Osteocyte (in vitro differentiated cells): ENCODE measurements around the gene JUNB. TPM values are rescaled to one million over a fixed set of nuclear protein-coding genes. Genes with fewer than 3 reads are reported as not detected.

Experiments
- DNase-seq: peaks from one replicate; pipeline ENCODE4 v3.0.0; 2021; ENCODE audit warnings: mixed read lengths; ENCODE audit not compliant: unreplicated experiment; ENCODE audit errors: extremely low spot score
- H3K27ac Mint-ChIP-seq: one replicate; pipeline ENCODE4 v1.8.0; 2021; ENCODE audit warnings: mild to moderate bottlenecking, mixed read lengths; ENCODE audit not compliant: unreplicated experiment
- H3K27me3 Mint-ChIP-seq: one replicate; pipeline ENCODE4 v1.8.0; 2021; ENCODE audit warnings: mixed read lengths; ENCODE audit not compliant: unreplicated experiment
- H3K36me3 Mint-ChIP-seq: one replicate; pipeline ENCODE4 v1.8.0; 2021; ENCODE audit warnings: mixed read lengths; ENCODE audit not compliant: unreplicated experiment
- H3K4me1 Mint-ChIP-seq: one replicate; pipeline ENCODE4 v1.8.0; 2021; ENCODE audit warnings: mixed read lengths; ENCODE audit not compliant: unreplicated experiment
- H3K4me3 Mint-ChIP-seq: one replicate; pipeline ENCODE4 v1.8.0; 2021; ENCODE audit warnings: mild to moderate bottlenecking, moderate library complexity, mixed read lengths; ENCODE audit not compliant: unreplicated experiment
- H3K9me3 Mint-ChIP-seq: one replicate; pipeline ENCODE4 v1.8.0; 2021; ENCODE audit warnings: mixed read lengths; ENCODE audit not compliant: unreplicated experiment
- CTCF ChIP-seq: fragments of 200-600 bp; sonication (generic); IDR thresholded peaks from 2 replicates; pipeline ENCODE4 v1.5.0; 2021; ENCODE audit warnings: antibody characterized with exemption, mild to moderate bottlenecking, moderate library complexity
- total RNA-seq: library from RNA; stranded (reverse); gene quantifications from 2 replicates; pipeline ENCODE4 v1.2.1, GENCODE V29; 2021

JUNB gene
- total RNA-seq, 1 donor from 2014 or later, result 158 TPM

- peaks cover 38% of the 10 kb centered on the region for H3K4me1 Mint-ChIP-seq
- no peak overlapping the region for H3K4me3 Mint-ChIP-seq
- no peaks in the 10 kb centered on the region for H3K9me3 Mint-ChIP-seq
- TF ChIP-seq CTCF, result no peak
- H3K36me3 Mint-ChIP-seq, result no peaks in the 10 kb centered on the region
- no peak for DNase-seq
- no peaks in the 10 kb centered on the region for H3K27me3 Mint-ChIP-seq
- peak overlapping the region; percentile 85 for H3K27ac Mint-ChIP-seq
Measured at GRCh38 chr19:12786952-12787351, 4.3 kb upstream of the JUNB start.

DNA sequence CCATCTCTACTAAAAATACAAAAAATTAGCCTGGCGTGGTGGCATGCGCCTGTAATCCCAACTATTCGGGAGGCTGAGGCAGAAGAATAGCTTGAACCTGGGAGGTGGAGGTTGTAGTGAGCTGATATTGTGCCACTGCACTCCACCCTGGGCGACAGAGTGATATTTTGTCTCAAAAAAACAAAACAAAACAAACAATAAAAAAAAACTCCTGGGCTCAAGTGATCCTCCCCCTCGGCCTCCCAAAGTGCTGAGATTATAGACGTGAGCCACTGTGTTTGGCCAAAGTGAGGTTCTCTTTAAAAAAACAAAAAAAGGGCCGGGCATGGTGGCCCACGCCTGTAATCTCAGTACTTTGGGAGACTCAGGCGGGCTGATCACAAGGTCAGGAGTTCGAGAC lies 3.8 kb upstream of the JUNB start:
- peaks cover 34% of the 10 kb centered on the region for H3K4me1 Mint-ChIP-seq
- no peaks in the 10 kb centered on the region for H3K36me3 Mint-ChIP-seq
- no peak overlapping the region for H3K4me3 Mint-ChIP-seq
- no peaks in the 10 kb centered on the region for H3K9me3 Mint-ChIP-seq
- TF ChIP-seq CTCF, result no peak
- peak overlapping the region; percentile 98 for H3K27ac Mint-ChIP-seq
- no peaks in the 10 kb centered on the region for H3K27me3 Mint-ChIP-seq
- DNase-seq, result no peak

- Mint-ChIP-seq H3K27ac (peak overlapping the region; percentile 98), H3K4me1 (peaks cover 34% of the 10 kb centered on the region), H3K27me3 (no peaks in the 10 kb centered on the region), H3K36me3 (peaks cover under 1% of the 10 kb centered on the region), H3K9me3 (no peaks in the 10 kb centered on the region), H3K4me3 (peak overlapping the region; percentile 70)
- no peak for DNase-seq
- TF ChIP-seq CTCF, result no peak
Measured at GRCh38 chr19:12788042-12788681, 3.1 kb upstream of the JUNB start.

DNA sequence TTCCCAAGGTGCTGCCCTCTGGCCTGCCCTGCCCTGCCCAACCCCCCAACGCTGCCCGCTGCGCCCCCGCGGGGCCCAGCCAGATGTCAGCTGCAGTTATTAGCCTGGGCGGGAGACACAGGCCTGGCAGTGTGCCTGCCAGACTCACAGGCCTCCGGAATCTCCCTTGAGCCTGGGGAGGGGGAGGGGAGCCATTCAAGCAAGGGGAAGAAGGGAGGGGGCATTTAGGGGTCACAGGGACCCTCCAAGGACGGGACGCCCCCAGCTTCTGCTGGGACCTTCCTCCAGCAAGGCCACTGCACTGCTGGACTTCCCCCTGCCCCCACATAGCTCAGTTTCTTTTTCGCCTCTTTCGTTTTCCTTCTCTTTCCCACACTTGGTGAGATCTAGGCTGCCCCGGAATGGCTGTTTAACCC lies 2.6 kb upstream of the JUNB start:
- Mint-ChIP-seq H3K36me3 (peaks cover 2% of the 10 kb centered on the region), H3K4me3 (peak overlapping the region; percentile 70), H3K4me1 (peaks cover 34% of the 10 kb centered on the region), H3K9me3 (no peaks in the 10 kb centered on the region), H3K27ac (peak overlapping the region; percentile 98), H3K27me3 (no peaks in the 10 kb centered on the region)
- DNase-seq, result no peak
- no peak for TF ChIP-seq CTCF

GRCh38 chr19:12789098-12789903 lies 2.0 kb upstream of the JUNB start:
- DNase-seq, result no peak
- H3K36me3 Mint-ChIP-seq, result peaks cover 2% of the 10 kb centered on the region

More at GRCh38 chr19:12789098-12789903, 2.0 kb upstream of the JUNB start:
- peaks cover 38% of the 10 kb centered on the region for H3K4me1 Mint-ChIP-seq
- TF ChIP-seq CTCF, result no peak
- no peaks in the 10 kb centered on the region for H3K27me3 Mint-ChIP-seq
- peak overlapping the region; percentile 70 for H3K4me3 Mint-ChIP-seq
- peak overlapping the region; percentile 98 for H3K27ac Mint-ChIP-seq
- H3K9me3 Mint-ChIP-seq, result no peaks in the 10 kb centered on the region
